ENCODE data around the gene EFTUD2. TPM values are rescaled to one million over a fixed set of nuclear protein-coding genes. Genes with fewer than 3 reads are reported as not detected.

Gene EFTUD2
- total and polyA plus RNA-seq, 2 of the 13 experiments (the other 11 are each of a cell fraction or from before 2014, with no cell fraction given), result 111 to 137 TPM

GRCh38 chr17:44829523-44830358 lies 69.5 kb downstream of the EFTUD2 start, which contains the start of gene GJC1:
GJC1 (minus strand) TSS chr17:44830287; CDS start chr17:44805817, 24,470 bp downstream.
- H3K79me2 ChIP-seq (ENCODE audit: insufficient read depth, low read length), result no peaks in the 10 kb centered on the region
- peak within 1 kb of the TSS; percentile 45; the same call in 1 of the 2 replicates for H3K9ac ChIP-seq (ENCODE audit: insufficient read depth, low read depth, low read length)
- WGBS (ENCODE audit: low lambda C conversion rate), result 0% methylated on average over 3 of the region's 123 CpGs
- no peak for FAIRE-seq
- ATAC-seq, result peak; percentile 64
- H3K4me2 ChIP-seq (ENCODE audit: low read depth, low read length), result peak within 1 kb of the TSS; percentile 84
- H3K27ac ChIP-seq (ENCODE audit: extremely low read length, insufficient read depth, low read length), result no peak within 1 kb of the TSS
- no peak within 1 kb of the TSS for H2AFZ ChIP-seq (ENCODE audit: low read length)
- in situ Hi-C loops (cut with HindIII; ENCODE audit: extremely low pct_ligation_motif_present, low pct_unique_long_range_greater_than_20kb), result loop anchor here (5.0 kb wide), 1 partner anchor 47 kb away; no protein-coding TSS in a partner anchor
- H4K20me1 ChIP-seq (ENCODE audit: insufficient read depth, low read length), result no peaks in the 10 kb centered on the region
- DNase-seq (ENCODE audit: low spot score), result no peak
- no peaks in the 10 kb centered on the region for H3K9me3 ChIP-seq (ENCODE audit: low read length)
- POLR2A ChIA-PET, result no interaction called here
- no TSS peak for BruUV-seq (replicated peaks)
- peak within 1 kb of the TSS; percentile 53 to 72 (median 72) for H3K4me3 ChIP-seq (replicated peaks in 1 of 3; ENCODE audit: insufficient read depth in 1 of 3, low read depth in 2 of 3, low read length in 3 of 3)
- H3K27me3 ChIP-seq (ENCODE audit: control insufficient read depth in 1 of 2, insufficient read depth in 2 of 2, low read length in 2 of 2), result peaks cover 3 to 38% of the 10 kb centered on the region in 2 experiments
- H3K36me3 ChIP-seq (replicated peaks in 1 of 2; ENCODE audit: control insufficient read depth in 1 of 2, insufficient read depth in 2 of 2, low read length in 2 of 2), result no peaks in the 10 kb centered on the region
- CTCF ChIA-PET (ENCODE audit: low intra/inter-chr PET ratio, low total read pairs), result no interaction called here
- H3K4me1 ChIP-seq (ENCODE audit: insufficient read depth, low read length), result peaks cover 31% of the 10 kb centered on the region
- intact Hi-C loops (cut with micrococcal nuclease; ENCODE audit: unreplicated experiment), result no loop called here
- TF ChIP-seq TFDP2 (CRISPR knock-in tag; IDR thresholded peaks at IDR 0.05), result 0 out of 2 replicates have a peak, but pooled peaks have one; percentile 26
- no peak for TF ChIP-seq RERE (CRISPR knock-in tag; IDR thresholded peaks at IDR 0.05; ENCODE audit: low read depth)
- no peak for TF ChIP-seq TIGD3 (CRISPR knock-in tag; IDR thresholded peaks at IDR 0.05; ENCODE audit: borderline replicate concordance)
- no peak for TF ChIP-seq ETS1 (CRISPR knock-in tag; IDR thresholded peaks at IDR 0.05)
- no peak for TF ChIP-seq FOXA3 (CRISPR knock-in tag; IDR thresholded peaks at IDR 0.05)
- TF ChIP-seq HNRNPLL (IDR thresholded peaks at IDR 0.05; ENCODE audit: low read depth, low read length, poor library complexity, severe bottlenecking), result peak; percentile 39
- TF ChIP-seq BHLHE40 (IDR thresholded peaks at IDR 0.05; ENCODE audit: low read length), result no peak
- no peak for TF ChIP-seq HBP1 (CRISPR knock-in tag; IDR thresholded peaks at IDR 0.05; ENCODE audit: low read depth)
